GM12872 (cell line): ENCODE results near the gene FMO5.
A peak's percentile ranks its signal among the peaks of the same experiment; 100 is the strongest.

ENCODE experiments used
- CTCF ChIP-seq: IDR thresholded peaks from 3 replicates; pipeline ENCODE4 v1.5.1; 2011; ENCODE audit warnings: low read depth, mild to moderate bottlenecking, low read length, moderate library complexity; ENCODE audit not compliant: insufficient read depth

The FMO5 gene

GRCh38 chr1:147243841-147244240, 18.7 kb upstream of the FMO5 start:
- TF ChIP-seq CTCF, result no peak

- no peak for TF ChIP-seq CTCF
Observed at GRCh38 chr1:147243228-147243685, 18.1 kb upstream of the FMO5 start.

DNA sequence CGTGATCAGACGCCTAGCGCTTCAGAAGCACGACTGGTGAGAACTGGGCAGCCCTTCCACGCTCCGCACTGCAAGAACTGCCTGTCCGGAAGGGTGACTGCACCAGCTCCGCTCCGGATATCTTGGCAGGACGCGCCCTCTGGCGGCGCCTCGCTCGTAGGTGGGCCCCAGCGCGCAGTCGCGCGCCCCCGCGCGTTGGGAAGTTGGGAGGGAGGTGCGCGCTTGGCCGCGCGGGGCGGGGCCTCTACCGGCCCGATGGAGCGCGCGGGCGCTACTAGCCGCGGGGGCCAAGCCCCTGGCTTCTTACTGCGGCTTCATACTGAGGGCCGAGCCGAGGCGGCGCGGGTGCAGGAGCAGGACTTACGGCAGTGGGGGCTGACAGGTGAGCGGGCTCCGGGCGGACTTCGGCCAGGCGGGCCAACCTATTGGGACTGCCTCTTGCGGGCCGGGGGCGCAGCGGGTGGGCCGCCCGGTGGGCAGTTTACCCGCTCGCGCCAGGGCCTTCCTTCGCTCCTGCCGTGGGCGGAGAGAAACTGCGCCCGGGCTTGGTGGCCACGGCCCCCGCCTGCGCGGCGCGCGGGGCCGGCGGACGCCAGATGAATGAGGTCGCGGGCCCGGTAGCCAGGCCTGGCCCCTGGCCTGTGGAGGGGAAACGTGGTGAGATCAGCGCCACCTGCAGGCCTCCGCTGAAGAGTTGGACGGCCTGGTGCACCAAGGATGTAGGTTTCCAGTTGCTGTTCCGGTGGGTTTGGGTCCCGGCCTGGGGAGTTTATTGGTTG, 17.5 kb upstream of the FMO5 start, which contains the start of gene CHD1L:
CHD1L (plus strand) TSS at position 236 of the 779 bp plus-strand sequence; CDS start at position 256, 20 bp downstream.
- peak; percentile 97 for TF ChIP-seq CTCF

GRCh38 chr1:147241934-147242448, 16.9 kb upstream of the FMO5 start:
- no peak for TF ChIP-seq CTCF

DNA sequence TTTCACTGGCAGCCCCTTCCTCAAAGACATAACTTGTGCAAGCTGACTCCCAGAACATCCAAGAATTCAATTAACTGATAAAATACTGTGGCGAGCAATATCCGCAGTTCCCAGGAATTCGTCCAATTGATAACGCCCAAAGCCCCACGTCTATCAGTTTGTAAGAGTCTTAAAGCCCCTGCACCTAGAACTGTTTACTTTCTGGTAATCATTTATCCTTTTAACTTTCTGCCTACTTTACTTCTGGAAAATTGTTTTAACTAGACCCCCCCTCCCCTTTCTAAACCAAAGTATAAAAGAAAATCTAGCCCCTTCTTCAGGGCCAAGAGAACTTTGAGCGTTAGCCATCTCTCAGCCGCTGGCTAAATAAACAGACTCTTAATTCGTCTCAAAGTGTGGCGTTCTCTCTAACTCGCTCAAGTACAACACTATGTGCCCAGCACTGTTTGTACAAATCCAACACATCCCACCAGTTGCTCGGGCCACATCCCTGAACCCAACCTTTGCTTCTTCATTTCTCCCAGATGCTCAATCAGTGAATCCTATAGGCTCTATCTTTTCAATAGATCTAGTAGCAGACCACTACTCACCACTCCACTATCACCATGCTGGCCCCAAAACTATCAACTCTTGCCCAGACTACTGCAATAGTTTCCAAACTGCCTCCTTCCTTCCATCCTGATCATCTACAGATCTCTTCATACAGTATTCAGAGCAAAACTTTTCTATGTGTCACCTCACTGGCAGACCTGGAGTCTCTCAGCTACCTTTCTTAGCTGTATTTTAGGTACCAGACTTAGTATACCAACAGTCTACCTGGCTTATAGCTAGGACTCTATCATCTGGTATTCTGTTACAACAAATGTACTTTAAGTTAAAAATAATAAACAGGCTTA, 14.0 kb upstream of the FMO5 start:
- no peak for TF ChIP-seq CTCF

- TF ChIP-seq CTCF, result no peak
Observed at GRCh38 chr1:147238053-147238902, 13.1 kb upstream of the FMO5 start.
